GM06990 (cell line): ENCODE measurements around the gene GPR179.

Experiments
- DNase-seq: peaks from one replicate; pipeline ENCODE4 v3.0.0-alpha.2; 2011; ENCODE audit not compliant: insufficient read length; ENCODE audit errors: extremely low read depth
- H3K27me3 ChIP-seq: replicated peaks from 2 replicates; pipeline ENCODE4 v1.6.0; 2011; ENCODE audit warnings: low read length; ENCODE audit not compliant: control insufficient read depth, insufficient read depth
- H3K36me3 ChIP-seq: 2 replicates; pipeline ENCODE4 v1.5.1; 2011; ENCODE audit warnings: low read length; ENCODE audit not compliant: control insufficient read depth, insufficient read depth
- H3K4me3 ChIP-seq: replicated peaks from 2 replicates; pipeline ENCODE4 v1.5.1; 2011; ENCODE audit warnings: low read depth, mild to moderate bottlenecking, control low read depth, low read length
- TF ChIP-seq, protein P1 (sequence below): IDR thresholded peaks from 2 replicates; pipeline ENCODE4 v1.5.1; 2011; ENCODE audit warnings: low read length, control low read depth, mild to moderate bottlenecking, inconsistent platforms; ENCODE audit not compliant: insufficient read depth, poor library complexity, severe bottlenecking

GPR179 gene, protein sequence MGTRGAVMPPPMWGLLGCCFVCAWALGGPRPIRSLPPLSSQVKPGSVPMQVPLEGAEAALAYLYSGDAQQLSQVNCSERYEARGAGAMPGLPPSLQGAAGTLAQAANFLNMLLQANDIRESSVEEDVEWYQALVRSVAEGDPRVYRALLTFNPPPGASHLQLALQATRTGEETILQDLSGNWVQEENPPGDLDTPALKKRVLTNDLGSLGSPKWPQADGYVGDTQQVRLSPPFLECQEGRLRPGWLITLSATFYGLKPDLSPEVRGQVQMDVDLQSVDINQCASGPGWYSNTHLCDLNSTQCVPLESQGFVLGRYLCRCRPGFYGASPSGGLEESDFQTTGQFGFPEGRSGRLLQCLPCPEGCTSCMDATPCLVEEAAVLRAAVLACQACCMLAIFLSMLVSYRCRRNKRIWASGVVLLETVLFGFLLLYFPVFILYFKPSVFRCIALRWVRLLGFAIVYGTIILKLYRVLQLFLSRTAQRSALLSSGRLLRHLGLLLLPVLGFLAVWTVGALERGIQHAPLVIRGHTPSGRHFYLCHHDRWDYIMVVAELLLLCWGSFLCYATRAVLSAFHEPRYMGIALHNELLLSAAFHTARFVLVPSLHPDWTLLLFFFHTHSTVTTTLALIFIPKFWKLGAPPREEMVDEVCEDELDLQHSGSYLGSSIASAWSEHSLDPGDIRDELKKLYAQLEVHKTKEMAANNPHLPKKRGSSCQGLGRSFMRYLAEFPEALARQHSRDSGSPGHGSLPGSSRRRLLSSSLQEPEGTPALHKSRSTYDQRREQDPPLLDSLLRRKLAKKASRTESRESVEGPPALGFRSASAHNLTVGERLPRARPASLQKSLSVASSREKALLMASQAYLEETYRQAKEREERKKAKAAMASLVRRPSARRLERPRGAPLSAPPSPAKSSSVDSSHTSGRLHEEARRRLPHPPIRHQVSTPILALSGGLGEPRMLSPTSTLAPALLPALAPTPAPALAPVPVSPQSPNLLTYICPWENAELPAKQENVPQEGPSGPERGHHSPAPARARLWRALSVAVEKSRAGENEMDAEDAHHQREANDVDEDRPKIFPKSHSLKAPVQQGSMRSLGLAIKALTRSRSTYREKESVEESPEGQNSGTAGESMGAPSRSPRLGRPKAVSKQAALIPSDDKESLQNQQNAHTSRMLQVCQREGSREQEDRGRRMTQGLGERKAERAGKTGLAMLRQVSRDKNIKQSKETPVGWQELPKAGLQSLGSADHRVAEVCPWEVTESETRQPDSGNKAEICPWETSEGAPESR (N-terminal part only)

DNA sequence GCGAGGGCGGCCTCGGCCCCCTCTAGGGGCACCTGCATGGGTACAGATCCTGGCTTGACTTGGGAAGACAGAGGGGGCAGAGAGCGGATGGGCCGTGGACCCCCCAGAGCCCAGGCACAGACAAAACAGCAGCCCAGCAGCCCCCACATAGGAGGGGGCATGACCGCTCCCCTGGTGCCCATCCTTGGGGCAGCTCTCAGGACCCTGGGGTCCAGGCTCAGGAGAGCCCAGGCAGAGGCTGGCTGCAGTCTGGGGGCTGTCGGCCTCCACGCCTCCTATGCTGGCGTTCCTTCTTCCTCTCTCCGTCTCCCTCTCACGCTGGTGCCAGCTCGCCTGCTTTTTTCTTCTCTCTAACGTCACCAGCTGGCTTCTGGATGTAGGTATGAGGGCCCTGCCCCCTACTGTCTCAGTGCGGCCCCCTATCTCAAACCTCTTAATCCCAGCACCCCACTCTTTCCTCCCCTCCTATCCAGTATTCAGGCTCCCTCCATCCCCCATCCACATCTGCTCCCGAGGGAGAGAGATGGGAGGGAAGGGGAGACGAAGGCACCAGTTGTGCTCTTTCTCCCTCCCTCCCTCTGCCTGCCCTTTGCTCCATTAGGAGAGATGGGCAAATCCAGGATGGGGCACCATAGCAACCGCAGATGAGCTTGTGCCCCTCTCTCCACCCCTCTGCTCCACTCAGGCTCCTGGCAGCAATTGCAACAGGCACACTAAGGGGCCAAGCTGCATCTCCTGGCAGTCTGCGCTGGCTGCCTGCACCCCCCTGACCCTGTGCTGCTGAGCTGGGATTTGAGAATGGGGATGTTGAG is at the start of gene GPR179:
TSS of gene GPR179 (minus strand) at position 349 of the 812 bp plus-strand sequence. CDS start at position 182, 167 bp downstream.
- H3K36me3 ChIP-seq: no peaks in the 10 kb centered on the region
- TF ChIP-seq, protein P1, sequence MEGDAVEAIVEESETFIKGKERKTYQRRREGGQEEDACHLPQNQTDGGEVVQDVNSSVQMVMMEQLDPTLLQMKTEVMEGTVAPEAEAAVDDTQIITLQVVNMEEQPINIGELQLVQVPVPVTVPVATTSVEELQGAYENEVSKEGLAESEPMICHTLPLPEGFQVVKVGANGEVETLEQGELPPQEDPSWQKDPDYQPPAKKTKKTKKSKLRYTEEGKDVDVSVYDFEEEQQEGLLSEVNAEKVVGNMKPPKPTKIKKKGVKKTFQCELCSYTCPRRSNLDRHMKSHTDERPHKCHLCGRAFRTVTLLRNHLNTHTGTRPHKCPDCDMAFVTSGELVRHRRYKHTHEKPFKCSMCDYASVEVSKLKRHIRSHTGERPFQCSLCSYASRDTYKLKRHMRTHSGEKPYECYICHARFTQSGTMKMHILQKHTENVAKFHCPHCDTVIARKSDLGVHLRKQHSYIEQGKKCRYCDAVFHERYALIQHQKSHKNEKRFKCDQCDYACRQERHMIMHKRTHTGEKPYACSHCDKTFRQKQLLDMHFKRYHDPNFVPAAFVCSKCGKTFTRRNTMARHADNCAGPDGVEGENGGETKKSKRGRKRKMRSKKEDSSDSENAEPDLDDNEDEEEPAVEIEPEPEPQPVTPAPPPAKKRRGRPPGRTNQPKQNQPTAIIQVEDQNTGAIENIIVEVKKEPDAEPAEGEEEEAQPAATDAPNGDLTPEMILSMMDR: no peak
- H3K27me3 ChIP-seq: no peaks in the 10 kb centered on the region
- H3K4me3 ChIP-seq: no peak within 1 kb of the TSS
- DNase-seq: no peak

DNA sequence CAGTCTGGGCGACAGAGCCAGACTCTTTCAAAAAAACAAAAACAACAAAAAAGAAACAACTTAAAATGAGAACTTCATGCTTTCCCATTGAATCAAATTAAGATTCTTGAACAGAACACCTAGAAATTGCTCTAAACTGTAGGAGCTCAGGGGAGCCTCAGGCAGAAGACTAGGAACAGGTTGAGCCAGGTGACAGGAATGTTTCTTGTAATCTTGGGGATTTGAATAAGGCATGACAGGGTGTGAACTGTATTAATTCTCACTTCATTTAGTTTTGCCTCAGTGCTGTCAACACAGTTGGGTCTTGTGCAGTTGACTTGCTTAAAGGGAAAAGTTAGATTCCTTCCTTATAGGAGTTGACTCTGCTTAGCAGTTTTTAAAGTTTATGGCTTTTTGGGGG is 35.7 kb upstream of the GPR179 start:
- TF ChIP-seq, protein P1: no peak
- H3K36me3 ChIP-seq: no peaks in the 10 kb centered on the region

DNA sequence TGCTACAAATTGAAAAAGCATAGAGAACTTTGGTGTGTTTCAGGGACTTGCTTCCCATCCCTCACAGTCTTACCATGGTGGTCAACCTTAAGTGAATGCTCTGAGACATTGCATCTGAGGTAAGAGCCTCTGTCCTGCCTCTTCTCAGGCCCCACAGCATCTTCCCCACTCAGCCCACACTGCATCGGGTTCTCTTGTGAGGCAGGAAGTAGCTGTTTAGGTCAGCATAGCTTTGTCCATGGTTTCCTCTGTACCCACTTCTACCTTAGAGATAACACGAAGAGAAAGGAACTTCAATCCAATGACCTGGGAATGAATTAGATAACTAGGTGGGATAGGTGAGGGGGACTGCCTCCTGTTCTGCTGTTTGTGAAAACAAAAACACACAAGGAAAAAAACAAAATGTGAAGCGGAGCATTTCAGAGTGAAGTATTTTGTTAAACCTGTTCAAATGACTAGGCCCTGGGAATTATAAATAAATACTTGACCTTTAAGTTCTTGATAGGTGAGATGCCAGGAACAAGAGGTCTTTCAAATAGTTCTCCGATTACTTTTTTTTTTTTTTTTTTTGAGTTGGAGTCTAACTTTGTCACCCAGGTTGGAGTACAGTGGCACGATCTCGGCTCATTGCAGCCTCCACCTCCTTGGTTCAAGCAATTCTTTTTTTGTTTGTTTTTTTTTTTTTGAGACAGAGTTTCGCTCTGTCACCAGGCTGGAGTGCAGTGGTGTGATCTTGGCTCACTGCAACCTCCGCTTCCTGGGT is 25.5 kb upstream of the GPR179 start:
- peaks cover 4% of the 10 kb centered on the region for H3K36me3 ChIP-seq
- no peak for DNase-seq

More for the DNA sequence above, 35.7 kb upstream of the GPR179 start:
- no peak for DNase-seq
- no peak overlapping the region for H3K4me3 ChIP-seq
- no peaks in the 10 kb centered on the region for H3K27me3 ChIP-seq

DNA sequence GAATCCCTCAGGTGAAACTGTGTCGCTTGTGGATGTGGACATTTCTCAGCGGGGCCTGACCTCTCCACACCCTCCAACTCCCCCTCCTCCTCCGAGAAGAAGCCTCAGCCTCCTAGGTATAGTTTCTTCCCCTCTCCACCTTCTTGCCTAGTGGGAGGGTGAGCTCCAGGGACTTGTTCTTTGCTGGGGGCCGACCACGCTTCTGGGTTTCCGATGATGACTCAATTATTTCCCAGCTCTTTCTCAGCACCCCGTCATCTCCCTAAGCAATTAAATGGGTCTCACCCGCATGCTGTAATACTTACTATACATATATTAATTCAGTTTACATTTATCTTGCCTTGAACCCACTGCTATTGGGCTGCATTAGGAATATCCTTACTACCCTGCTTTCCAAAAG is 21.0 kb upstream of the GPR179 start:
- no peak for DNase-seq
- Histone ChIP-seq H3K36me3 (peaks cover 4% of the 10 kb centered on the region), H3K27me3 (no peaks in the 10 kb centered on the region), H3K4me3 (no peak overlapping the region)
- TF ChIP-seq, protein P1: no peak

More for the DNA sequence above, 25.5 kb upstream of the GPR179 start:
- Histone ChIP-seq H3K4me3 (no peak overlapping the region), H3K27me3 (no peaks in the 10 kb centered on the region)
- TF ChIP-seq, protein P1: no peak
